HG02973 (cell line): ENCODE results near the gene RFX4.

Source experiments
- ATAC-seq: cut with Tn5 transposase; IDR thresholded peaks from one replicate; pipeline ENCODE4 v1.9.1; 2021; ENCODE audit warnings: moderate library complexity; ENCODE audit not compliant: unreplicated experiment

The RFX4 gene

DNA sequence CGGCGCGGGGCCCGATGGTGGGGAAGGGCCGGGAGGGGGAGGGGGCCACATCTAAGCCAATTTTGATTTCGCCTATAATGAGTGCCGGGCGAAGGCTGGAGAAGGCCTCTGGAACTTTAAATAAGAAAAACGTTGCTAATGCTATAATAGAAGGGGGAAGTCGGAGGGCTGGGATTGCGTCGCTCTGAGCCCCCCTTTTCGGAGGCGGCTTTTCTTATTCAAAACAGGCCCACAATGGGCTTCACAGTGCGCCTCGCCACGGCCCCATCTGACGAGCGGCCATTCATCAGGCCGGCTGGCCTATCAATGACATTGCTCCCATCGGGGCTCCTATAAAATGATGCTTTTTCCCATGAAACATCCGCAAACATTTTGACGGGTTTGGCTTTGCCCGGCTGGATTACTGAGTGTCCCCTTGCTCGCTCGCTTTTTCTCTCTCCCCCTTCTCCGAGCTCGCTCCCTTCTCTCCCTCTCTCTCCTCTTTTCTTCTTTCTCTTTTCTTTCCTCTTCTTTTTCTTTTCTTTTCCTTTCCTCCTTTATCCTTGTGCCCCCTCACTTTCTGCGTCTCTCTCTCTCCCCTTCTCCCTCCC is at the start of gene RFX4:
TSS of gene RFX4 (plus strand) at position 364 of the 590 bp plus-strand sequence. CDS start 317 bp downstream, outside the sequence.
- ATAC-seq = no peak

DNA sequence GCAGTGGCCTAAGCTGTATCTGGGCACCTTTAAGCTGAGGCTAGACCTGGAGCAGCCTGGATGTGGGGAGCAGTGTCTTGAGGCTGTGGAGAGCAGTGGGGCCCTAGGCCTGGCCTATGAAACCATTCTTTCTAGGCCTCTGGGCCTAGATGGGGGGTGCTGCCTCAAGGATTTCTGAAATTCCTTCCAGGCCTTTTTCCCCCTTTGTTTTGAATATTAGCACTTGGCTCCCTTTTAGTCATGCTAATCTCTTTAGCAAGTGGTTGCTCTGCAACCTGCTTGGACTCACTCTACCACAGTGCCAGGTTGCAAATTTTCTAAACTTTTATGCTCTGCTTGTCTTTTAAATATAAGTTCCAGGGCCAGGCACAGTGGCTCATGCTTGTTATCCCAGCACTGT is 41.6 kb upstream of the RFX4 start:
- ATAC-seq = no peak

DNA sequence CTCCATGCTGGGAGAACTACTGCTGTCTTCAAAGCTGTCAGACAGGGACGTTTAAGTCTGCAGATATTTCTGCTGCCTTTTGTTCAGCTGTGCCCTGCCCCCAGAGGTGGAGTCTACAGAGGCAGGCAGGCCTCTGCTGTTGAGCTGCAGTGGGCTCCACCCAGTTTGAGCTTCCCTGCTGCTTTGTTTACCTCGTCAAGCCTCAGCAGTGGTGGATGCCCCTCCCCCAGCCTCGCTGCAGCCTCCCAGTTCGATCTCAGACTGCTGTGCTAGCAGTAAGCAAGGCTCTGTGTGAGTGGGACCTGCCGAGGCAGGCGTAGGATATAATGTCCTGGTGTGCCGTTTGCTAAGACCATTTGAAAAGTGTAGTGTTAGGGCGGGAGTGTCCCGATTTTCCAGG is 31.4 kb upstream of the RFX4 start:
- ATAC-seq = no peak

DNA sequence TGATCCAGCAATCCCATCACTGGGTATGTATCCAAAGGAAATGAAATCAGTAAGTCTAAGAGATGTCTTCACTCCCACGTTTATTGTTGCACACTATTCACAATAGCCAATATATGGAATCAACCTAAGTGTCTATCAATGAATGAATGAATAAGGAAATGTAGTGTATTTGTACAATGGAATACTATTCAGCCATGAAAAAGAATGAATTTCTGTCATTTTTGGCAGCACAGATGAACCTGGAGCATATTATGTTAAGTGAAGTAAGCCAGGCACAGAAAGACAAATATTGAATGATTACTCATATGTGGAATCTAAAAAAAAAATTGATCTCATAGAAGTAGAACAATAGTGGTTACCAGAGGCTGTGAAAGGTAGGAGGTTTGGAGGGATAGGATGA is 30.6 kb upstream of the RFX4 start:
- no peak for ATAC-seq

DNA sequence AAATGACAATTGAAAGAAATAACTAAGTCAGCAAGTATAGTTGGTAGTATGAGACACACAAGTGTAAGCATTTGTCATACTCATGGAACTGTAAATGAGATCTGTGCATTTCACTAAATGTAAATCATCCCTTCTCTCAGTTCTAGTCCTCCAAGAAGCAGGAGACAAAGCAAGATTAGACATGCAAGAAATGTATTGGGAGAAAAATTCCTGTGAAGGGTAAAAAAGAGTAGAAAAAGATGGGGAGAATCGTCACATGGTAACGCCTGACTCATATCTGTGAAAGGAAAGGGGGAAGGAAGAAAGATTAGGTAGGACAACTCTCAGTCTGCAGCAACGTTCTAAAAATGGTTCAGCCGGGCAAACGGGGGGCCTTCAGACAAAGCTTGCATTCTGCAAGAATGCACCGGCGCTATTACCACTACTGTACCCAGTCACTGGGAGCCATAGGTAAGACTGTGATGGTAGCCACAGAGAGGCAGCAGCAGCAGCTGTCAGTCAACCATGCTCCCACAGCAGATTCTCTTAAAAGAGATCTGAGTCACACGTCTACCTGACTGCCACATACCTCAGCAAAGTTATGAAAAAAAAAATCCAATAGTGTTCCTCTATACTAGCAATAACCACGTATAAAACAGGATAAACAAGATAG is 18.0 kb upstream of the RFX4 start:
- no peak for ATAC-seq

DNA sequence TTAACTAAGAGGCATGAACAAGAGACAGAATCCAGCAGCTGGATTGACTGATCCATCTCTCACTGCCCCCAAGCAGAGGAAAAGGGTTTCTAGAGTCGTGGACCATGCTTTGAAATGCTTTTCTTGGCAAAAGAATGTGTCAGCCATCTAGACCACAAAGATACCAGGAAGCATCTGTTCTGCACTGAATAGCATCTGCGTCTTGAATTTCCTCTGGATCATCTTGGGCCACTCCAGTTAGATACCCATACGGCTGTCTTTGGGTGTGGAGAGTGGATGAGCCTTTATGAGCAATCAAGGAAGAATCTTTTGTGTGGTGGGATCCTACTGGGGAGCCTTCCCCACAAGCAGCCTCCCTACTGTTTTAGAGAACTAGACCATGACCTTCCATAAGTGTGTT is 16.0 kb upstream of the RFX4 start:
- ATAC-seq = no peak

DNA sequence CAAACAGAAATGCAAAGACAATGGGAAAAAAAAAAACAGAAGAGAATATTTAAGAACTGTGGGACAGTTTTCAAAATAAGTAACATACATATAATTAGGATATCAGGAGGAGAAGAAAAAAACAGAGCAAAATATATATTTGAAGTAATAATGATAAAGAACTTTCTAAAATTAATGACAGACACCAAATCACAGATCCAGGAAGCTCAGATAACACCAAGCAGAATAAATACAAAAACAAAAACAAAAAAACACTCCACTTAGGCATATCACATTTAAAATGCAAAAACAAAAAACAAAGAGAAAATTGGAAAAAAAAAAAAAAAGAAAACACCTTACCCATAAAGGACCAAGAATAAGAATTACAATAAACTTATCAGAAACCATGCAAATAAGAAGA is 9.6 kb upstream of the RFX4 start:
- ATAC-seq = no peak

DNA sequence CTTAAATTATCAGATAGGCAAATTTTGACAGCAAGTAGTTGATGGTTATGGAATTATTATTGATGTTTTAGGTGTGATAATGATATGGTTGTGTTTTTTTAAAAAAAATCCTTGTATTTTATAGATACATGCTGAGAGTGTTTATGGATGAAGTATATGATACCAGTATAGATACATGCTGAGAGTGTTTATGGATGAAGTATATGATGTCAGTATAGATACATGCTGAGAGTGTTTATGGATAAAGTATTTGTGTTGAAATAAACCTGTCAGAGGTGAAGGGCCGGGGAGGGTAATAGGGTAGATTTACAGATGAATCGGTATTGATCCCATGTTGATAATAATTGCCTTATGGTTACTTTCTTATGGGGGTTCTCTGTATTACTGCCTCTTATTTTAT is 6.0 kb upstream of the RFX4 start:
- no peak for ATAC-seq

DNA sequence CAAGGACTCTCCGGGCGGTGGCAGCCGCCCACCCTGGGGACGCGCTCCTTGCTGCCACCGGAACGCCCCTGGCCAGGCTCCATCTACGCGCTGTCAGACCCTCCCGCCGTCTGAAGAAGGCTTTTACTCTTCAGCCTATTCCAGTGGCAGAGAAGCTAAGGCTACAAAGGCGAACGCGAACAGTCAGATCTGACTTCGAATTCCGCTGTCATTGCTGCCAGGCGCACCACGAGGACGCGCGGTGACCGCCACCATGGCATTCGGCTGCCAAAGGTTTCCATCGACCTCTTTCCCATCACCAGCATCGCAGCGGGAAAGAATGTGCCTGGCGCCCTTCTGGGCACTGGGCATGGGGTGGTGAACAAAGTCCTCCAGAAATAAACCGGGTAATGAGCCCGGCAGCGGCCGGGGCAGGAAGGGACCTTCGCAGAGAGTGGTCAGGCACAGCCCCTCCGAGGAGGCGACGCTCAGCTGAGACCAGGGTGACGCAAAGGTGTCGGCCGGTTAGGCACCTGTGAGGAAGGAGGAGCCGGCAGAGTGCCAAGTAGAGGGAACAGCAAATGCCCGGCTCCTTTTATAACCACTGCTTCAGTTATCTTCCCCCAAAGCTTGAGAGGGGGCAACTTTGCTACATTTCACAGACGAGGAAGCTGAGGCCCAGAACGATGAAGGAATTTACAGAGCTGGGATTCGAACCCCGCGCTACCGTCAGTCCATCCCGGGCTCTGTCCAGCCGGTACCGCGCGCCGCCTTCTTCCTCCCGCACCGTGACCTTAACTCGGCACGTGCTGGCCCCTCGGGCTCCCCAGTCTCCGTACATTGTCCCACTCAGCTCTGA is 1.9 kb upstream of the RFX4 start:
- ATAC-seq = no peak

DNA sequence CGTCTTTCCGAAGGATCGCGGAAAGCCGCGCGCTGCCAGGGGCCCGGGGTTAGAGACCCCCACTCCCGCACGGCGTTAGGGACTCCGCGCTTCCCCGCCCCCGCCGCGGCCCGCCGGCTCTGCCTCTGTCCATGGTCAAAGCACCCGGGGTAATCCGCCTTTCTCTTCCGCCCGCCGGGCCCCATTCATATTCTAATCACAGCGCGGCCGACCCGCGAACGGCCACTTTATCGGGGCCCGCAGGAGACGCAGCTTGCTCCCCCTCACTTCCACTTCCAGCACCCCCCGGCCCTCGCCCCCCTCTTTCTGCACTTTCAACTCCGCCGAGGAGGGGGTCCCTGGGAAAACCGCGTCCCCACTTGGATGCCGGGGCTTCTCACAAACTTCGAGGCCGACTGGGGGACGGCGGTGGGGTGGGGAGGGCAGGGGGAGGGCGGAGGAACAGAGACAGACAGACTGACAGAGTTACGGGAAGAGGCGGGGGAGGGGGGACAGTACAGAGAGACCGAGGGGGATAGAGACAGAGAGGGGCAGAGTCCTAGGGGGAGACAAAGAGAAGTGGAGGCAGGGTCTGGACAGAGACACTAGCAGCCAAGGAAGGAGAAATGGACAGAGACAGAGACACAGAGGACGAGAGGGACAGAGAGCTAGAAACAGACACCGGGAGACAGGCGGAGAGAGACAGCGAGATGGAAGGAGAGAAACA is 1.1 kb upstream of the RFX4 start:
- no peak for ATAC-seq

DNA sequence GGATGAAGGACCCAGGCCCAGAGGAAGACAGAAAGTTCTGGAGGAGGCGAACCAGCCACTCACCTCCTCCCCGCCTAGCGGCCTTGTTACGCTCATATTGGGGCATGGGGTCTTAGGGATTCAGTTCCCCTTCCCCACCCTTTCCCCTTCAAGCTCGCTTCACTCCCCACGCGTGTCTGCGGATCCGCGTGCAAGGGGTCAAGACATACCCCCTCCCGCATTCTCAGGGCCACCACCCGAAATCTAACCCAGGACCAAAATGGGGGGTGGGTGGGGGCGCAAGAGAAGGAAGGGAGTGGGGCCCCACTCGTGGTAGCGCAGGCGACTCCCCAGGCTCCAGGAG is 584 bp upstream of the RFX4 start:
- no peak for ATAC-seq

DNA sequence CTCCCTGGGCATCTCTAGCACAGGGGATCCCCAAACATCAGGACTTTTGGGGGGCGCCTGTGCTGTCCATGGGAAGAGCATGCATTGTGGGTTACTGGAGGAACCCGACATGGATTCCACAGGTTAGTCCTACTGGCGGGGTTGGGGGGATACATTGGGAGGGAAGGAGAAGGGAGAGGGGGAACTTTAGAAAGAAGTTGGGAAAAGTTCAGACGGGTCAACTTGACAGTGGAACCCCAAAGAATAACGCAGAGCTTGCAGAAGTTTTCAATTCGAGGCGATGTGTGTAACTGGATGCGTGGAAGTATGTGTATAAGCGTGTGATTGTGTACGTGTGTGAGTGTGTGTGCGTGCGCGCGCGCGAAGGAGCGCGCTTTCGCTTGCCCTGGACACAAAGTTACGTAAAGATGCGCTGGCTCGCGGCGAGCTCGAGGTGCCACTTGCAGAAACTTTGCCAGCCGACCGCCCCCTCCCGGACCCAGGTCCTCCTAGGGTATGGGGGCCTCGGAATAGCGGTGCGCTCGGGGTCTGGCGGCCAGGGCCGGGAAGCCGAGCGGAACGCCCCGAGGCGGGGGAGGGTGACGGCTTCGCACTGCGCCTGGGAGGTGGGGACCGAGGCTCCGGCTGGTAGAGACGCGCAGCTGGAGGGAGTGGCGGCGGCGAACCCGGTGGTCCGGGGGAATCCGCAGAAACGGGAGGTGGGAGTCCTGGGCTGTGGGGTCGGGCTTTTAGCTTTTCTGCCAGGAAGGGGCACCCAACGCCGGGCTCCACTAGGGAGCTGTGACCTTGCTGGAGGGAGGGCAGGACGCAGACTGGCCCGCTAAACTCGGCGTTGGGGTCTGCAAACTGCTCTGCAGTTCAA is 669 bp downstream of the RFX4 start:
- ATAC-seq = no peak

DNA sequence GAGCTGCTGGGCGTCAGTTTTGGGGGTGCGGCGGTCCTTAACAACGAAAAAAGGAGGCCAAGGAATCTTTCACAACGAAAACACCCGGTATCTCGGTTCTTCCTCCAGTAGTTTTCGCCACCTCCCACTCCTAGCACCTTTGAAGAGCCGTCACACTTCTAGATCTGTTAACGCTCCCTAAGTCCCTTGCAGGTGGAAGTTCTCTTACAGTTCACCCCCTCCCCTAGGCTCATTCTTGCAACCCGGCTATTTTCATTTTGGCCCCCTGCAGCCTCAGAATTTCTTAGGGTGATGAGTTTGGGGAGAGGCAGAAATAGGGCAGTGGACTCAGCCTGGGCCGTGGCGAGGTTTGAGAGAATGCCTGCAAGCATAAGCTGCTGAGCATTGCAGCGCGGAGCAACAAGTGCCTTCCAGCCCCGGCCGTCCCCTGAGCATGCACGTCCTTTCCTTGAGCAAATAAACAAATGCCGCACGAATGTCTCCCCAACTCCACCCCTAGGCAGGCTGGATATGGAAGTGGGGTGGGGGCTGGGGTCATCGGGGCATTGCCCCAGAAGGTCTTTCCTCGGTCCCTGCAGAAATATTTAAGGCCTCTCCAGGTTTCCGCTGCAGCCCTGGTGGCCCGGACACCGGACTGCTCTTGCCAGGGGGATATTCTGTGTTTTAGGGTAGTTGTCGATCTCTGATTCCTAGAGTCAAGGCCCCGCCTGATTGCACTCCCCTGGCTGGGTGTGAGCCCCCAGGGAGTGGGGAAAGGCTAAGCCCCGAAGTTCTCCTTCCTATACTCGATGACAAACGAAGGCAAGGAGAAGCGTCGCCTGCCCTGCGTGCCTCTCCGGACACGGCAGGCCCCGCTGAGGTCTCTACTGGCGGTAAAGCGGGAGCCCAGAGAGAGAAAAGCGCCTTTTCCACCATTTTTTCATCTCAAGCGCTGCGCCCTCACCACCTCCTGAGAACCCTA is 1.6 kb downstream of the RFX4 start:
- no peak for ATAC-seq

DNA sequence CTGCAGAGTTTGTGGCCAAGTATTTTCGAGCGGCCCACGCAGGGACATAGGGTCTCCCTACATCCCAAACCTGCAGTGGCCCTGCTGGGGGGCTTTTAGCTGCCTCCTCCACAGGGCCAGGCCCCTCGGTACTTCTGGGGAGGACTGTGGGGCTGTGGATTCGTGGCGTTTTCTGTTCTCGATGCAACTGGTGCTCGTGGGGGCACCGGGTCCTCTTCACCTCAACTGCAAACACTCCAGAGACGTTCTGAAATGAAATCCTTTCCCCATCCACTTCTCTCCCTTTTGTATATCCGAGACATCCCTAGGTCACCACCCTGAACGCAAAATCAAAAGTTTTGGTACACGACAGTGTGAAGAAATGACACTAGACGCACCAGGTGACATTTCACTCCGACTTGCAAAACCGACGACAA is 2.3 kb downstream of the RFX4 start:
- ATAC-seq = no peak

DNA sequence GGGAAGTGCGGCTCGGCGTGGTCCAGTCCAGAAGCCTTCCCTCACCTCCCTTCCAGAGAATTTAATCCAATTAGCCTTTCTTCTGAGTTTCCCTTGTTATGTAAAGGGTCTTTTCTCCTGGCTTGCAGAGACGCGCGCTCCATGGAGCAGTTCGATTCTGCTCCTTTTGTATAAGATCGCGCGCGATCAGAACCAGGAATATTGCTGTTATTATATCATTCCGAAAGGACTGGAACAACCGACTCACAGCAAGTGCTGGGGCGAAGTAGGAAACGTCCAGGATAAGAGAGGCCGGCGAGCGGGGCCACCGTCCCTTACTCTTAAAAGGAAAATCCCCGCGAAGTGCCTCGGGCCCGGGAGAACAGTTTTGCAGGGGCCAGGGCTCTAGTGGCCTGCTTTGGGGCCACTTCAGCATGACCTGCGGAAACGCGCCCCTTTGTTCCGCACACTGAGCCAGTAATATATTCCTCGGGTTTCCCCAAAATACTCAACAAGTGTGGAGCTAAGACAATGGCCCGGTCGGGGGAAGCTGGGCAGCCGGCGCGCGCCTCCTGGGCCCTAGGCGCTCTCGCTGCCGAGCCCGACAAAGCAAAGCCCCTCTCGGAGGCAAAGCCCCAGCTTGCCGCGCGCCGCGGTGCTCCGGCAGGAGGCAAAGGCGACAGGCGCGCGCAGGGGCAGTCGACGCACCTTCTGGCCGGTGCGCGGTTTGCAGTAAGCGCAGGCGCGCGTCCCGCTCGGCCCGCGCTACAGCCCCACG is 2.9 kb downstream of the RFX4 start:
- ATAC-seq = no peak

DNA sequence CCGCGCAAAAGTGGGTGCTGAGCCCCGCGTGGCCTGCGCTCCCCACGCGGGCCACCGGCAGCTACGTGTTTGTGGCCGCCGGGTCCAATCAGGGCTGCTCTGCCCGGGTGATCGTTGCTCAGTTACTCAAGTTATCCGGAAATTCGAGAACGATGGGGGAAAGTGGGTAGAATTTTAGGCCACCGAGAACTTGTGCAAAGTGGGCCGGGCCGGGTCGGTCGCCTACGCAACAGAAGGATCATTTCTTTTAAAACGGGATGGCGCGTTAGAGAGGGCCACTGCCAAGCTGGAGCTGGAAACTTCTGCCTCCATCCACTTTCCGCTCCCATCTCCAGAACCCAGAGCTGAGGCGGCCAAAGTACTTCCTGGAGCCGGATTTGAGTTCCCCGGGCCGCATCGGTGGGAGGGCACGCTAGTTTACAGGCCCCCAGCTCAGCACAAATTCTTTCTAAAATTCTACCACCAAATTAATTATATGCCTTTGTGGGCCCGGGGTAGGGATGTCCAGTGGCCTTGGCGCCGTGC is 3.5 kb downstream of the RFX4 start:
- no peak for ATAC-seq

DNA sequence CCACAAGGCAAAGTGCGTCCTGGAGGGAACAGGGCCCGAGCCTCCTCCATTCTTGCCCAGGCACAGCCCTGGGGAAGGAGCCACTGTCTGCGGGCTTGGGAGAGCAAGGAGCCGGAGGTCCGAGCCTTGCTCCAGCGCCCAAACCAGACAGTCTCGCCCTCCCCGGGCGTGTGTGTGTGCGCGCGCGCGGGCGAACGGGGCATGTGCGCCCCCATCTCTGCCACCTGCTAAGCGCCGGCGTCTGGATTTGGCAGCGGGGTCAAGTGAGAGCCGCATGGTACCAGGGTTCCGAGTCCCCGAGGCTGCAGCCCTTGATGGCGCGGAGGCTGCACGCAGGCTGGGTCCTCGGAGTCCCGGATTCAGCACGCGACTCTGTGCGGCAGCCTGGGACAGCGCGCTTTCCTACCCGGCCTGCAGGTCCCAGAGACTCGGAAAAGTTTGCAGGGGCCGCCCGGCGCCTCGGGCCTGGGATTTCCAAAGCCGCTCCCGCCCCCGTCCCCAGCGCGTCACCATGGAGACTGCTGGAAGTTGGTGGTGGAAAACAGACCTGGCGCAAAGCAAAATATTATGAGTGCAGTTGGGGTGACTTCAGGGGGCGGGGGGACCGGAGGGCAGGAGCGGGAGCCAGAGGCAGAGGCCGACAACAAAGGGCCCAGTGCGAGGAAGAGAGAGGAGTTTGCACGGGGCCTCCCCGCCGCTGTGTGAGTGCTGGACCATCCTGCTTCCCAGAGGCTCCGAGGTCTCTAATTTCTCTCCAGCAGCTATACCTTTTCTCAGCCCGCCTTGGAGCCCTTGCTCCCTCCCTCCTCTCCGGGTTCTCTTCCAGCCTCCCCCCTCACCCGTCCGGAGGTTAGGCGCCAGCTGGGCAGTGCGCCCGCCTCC is 4.2 kb downstream of the RFX4 start:
- ATAC-seq = no peak

DNA sequence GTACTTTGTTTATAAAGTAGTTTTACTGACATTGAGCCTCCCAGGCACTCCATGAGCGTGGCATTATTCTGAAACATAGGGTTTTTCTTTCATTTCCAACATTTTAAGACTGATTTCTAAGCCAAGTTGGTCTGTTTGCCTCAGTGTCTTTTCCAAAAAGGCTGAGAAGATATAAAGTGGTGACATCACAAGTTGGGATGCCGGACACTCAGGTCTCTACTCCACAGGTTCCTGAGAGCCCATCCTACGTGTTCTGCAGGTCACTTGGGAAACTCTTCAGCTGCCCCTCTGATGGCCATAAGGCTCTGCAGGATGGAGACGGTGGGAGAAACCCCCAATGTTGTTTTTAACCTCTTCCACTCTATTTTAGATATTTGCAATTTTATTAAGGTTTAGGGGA is 6.0 kb downstream of the RFX4 start:
- ATAC-seq = no peak
